A204.1 (cell line): ENCODE results near the gene BMP8A.
"Not testable (repeated sequence)": the region's sequence is repeated elsewhere in the genome, so short reads cannot be mapped to it uniquely, and the experiment has no call there.

Source experiments
- FAIRE-seq: peaks from 2 replicates; lab custom pipeline; 2012; peaks lifted over from hg19 to GRCh38; lab: Jason Lieb, UNC

BMP8A gene, protein sequence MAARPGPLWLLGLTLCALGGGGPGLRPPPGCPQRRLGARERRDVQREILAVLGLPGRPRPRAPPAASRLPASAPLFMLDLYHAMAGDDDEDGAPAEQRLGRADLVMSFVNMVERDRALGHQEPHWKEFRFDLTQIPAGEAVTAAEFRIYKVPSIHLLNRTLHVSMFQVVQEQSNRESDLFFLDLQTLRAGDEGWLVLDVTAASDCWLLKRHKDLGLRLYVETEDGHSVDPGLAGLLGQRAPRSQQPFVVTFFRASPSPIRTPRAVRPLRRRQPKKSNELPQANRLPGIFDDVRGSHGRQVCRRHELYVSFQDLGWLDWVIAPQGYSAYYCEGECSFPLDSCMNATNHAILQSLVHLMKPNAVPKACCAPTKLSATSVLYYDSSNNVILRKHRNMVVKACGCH

DNA sequence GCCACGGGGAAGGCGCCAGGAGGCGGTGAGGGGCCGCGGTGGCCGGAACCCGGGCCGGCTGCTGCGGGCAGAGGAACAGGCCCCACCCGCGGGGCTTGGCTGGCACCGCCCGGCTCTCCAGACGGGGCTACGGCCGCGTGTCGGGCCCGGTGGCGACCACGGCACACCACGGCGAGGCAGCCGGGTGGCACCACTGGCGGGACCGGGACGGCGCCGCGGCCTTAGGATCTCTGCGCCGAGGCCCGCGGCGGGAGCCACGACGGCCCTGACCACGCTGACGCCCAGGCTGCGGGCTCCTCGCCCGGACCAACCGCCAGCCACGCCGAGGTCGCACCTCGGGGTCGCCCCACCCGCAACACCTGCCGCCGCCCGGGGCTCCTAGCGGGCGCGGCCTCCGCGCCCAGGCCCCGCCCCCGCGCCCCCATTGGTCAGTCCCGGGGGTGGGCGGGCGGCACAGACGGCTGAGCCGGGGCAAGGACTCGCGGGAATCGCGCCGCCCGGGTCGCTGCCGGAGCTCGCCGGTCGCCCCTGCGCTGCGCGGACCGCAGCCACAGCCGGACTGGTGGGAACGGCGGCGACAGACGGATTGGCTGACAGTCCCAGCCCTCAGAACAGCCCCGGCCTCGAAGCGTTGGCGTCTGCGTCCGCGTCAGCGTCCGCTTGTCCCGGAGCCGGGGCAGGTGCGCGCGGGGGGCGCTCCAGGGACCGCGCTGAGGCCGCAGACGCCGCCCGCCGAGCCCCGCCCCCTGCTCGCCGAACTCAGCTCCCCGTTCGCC is at the start of gene BMP8A:
Gene BMP8A (plus strand): TSS at position 491 of the 776 bp plus-strand sequence. CDS start 356 bp downstream, outside the sequence.
- FAIRE-seq: no peak

DNA sequence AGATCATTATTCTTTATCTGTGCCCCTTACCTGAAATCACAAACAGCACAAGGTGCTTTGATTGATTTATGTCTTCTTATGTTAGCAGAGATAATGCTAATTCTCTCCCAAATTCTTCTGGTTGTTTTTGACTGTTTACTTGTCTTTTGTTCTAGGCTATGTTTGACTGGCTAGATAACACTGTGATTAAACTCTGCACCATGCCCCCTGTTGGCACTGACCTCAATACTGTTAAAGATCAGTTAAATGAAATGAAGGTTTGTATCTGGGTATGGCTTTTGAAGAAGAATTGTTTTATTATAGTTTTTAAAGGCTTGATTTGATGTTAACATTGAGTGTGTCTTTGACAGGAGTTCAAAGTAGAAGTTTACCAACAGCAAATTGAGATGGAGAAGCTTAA is 49.6 kb upstream of the BMP8A start:
- no peak for FAIRE-seq

DNA sequence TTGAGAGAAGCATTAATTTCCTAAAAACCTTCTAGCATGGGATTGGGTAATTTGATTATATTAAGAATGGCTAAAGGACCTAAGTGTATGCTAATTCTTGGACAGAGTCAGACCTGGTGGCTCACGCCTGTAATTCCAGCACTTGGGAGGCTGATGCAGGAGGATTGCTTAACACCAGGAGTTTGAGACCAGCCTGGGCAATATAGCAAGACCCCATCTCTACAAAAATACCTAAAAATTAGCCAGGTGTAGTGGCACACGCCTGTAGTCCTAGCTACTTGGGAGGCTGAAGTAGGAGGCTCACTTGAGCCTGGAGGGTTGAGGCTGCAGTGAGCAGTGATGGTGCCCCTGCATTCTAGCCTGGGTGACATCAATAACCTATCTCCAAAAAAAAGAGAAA is 45.9 kb upstream of the BMP8A start:
- no peak for FAIRE-seq

DNA sequence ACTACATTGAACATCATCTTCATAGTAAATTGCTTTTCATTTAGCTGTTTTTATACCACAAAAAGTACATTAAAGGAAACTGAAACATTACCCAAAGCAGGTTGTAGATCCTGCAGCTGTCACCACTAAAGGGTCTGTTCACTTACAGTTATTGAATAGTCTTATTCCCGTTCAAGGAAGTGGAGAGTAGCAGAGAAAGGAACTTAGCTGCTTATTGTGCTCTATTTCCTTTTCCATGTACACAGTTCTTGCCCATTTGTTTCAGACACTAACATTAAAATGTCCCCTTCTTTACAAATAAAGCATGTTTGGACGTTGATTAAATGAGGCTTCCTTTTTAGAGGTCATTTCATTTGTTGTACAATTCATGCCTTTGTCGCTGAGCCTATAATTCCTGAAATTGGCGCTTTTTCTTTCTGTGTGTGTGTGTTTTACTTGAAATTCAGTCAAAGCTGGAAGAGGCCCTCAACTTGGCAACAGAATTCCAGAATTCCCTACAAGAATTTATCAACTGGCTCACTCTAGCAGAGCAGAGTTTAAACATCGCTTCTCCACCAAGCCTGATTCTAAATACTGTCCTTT is 44.4 kb upstream of the BMP8A start:
- no peak for FAIRE-seq

DNA sequence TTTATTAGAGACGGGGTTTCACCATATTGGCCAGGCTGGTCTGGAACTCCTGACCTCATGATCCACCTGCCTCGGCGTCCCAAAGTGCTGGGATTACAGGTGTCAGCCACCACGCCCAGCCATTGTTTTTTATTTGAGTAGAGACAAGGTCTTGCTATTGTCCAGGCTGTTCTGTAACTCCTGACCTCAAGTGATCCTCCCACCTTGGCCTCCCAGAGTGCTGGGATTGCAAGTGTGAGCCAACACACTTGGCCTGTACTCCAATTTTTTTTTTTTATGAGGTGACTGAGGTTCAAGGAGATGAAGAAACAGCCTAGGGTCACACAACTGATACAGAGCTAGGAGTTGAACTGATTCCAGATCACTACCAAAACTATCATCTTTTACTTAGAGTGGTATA is 41.4 kb upstream of the BMP8A start:
- FAIRE-seq: not testable (repeated sequence)

DNA sequence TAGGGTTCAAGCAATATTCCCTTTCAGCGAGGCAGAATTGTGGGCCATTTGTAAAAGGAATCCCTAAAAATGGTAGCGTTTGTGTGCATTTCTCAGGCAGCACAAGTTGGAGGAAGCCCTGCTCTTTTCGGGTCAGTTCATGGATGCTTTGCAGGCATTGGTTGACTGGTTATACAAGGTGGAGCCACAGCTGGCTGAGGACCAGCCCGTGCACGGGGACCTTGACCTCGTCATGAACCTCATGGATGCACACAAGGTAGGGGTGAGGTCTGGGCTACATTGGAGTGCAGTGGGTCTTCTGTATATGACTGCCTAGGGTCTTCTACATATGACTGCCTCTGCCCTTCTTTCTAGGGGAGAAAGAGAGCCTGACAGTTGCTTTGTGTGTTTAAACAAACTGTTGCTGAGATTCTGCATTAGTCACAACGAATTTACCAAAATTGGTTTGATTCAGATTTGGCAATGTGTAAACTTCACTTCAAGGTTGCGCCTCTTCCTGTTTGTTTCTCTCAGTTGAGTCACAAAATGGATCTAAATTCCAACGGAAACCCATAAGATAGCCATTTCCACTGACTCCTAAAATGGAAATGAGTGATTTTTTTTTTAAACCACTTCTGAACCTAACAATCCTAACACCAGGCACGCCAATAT is 40.4 kb upstream of the BMP8A start:
- FAIRE-seq: no peak

DNA sequence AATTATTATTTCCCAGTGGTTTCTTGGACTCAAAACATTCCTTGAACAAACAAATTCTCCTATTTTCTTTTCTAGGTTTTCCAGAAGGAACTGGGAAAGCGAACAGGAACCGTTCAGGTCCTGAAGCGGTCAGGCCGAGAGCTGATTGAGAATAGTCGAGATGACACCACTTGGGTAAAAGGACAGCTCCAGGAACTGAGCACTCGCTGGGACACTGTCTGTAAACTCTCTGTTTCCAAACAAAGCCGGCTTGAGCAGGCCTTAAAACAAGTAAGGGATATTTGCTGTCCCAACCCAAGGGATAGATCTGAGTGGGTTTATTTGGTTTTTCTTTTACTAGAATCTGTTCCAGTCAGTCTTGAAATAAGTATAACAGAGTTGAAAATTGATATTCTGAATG is 39.4 kb upstream of the BMP8A start:
- no peak for FAIRE-seq

DNA sequence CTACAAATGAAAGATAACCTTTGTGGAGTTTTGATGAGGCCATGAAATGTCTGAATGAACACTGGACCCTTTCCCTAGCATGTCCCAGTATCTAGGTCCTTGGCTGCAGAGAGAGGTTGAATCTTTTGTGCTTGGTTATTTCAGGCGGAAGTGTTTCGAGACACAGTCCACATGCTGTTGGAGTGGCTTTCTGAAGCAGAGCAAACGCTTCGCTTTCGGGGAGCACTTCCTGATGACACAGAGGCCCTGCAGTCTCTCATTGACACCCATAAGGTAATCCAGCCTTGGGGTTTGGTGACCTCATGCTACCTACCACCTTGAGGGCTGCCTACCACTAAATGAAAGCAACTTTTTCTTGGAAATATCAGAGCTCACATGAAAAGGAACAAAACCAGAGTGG is 38.9 kb upstream of the BMP8A start:
- no peak for FAIRE-seq

DNA sequence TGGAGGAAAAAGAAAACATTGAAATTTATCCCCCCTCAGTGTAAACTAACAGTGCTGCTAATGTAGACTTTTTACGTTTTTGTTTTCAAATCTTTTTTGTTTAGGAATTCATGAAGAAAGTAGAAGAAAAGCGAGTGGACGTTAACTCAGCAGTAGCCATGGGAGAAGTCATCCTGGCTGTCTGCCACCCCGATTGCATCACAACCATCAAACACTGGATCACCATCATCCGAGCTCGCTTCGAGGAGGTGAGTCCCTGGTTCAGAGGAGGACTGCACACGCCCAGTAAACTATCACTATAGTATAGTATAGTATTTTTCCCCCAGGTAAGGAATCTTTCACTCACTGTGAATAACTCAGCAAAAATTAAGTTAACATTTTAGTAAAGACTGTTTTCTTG is 37.8 kb upstream of the BMP8A start:
- FAIRE-seq: no peak

DNA sequence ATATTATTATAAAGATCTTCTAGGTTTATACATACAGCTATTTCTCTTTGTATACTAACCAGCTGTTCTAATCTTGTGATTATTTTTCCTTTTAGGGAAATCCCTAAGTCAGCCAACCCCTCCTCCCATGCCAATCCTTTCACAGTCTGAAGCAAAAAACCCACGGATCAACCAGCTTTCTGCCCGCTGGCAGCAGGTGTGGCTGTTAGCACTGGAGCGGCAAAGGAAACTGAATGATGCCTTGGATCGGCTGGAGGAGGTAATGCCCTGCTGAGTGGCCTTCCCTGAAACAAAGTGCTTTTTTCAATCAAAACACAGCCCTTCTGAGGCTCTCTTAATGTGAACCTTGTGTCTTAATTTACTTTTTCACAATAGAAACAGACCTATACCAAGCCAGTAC is 32.4 kb upstream of the BMP8A start:
- no peak for FAIRE-seq

DNA sequence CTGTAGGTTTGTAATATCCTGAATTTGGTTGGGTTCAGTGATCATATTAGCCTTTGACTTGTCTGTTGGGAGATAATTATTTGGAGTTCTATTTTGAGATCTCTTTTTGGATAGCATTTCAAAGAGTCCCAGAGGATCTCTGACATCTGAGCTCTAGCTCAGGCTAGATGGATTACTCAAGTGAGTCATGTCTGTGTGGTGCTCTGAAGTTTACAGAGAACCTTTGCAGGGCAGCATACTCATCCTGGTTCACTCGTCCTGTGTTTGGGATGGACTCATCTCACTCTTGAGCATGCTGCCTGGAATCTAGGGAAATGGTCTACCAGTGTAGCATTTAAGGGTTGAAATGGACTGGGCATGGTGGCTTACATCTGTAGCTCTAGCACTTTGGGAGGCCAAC is 29.4 kb upstream of the BMP8A start:
- no peak for FAIRE-seq

DNA sequence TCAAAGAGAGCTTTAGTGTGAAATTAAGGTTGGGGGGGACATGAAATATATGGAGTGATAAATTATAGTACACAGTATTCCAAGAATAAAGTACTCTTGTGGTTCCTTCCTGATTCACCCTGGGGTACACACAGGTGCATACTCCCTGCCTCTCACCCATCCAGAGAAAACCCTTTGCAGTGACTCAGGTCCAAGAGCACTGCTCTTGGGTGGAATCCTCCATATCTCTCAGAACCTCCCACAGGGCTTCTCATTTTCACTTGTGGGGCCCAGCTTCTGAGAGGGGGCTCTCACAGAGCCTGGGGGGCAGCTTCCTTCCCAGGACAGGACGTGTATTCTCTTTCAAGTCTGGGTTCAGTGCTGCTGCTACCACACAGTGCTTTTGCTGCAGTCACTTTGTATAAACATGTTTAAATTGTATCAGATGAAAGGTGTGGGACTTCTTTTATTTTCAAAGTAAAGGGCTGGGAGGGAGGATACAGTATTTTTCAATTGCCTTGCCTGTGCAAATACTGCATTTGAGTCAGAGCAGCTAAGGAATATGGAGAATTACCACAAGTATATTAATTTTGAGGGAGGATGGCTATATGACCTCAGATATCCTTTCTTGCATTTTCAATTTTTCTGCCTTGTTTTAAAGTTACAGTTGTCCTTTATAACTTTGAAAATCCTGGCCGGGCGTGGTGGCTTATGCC is 24.9 kb upstream of the BMP8A start:
- FAIRE-seq: no peak

DNA sequence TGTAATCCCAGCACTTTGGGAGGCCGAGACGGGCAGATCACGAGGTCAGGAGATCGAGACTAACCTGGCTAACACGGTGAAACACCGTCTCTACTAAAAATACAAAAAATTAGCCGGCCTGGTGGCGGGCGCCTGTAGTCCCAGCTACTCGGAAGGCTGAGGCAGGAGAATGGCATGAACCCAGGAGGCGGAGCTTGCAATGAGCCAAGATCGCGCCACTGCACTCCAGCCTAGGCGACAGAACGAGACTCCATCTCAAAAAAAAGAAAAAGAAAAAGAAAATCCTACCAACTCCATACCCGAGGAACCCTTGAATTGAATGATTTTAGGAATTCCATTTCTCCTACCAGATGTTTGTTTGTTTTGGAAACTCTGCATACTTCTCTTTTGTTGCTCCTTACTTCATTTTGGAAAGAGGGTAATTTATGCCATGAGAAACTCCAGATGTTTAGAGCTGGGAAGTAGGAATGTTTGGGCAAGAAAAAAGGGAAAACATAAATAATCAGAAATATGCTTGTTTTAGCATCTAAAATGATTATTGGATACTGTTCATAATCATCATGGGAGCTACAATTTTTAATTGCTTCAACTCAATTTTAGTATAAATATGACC is 24.2 kb upstream of the BMP8A start:
- not testable (repeated sequence) for FAIRE-seq

DNA sequence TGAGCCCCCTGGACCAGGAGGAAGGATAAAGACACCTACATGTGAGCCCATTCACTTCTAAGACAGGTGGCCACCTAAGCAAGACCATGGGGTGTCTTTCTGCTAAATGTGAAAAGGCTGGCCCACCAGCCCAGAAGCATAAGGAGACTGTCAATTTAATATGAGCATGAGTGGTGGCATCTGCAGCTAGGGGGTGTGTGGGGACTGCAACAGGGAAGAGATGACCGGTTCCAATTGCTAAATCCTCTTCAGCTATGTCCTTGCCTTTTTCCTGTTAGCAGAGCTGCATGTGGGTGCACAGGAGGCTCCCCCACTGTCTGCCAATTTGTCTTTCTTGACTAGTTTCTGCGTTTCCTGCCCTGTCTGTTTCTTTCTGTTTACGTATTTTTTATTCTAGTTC is 22.3 kb upstream of the BMP8A start:
- no peak for FAIRE-seq

DNA sequence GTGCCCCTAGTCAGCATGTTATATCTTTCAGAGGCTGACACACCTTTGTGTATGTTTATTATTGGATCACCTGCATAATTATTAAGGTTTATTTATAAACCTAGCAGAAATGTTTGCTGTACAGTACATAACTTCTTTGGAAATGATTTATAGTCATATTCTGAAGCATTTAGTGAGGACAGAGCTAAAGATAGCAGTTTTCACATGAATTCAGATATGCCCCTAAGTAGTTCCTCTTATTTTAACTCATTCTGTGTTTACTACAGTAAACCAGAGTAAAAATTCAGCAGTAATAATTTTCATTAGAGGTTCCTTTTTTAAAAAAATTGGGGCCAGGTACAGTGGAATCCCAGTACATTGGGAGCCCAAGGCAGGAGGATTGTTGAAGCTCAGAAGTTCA is 21.4 kb upstream of the BMP8A start:
- FAIRE-seq: no peak

DNA sequence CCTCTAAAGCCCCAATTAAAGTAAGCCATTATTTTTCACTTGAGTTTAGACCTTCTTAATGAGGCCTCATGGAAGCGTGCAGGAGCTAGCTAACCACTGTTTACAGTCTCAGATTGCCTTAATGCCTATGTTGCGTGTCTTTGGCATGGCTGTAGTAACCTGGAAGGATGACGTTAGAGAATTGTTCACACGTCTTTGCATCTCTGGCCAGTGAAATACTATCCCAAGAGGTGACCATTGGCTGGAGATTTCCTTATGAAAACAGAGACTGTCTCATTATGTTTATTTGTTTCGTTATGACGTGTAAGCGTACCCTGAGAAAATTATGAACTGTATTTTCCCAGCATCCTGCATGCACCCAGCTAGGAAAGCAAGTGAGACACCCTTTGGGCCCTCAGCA is 18.6 kb upstream of the BMP8A start:
- FAIRE-seq: no peak

DNA sequence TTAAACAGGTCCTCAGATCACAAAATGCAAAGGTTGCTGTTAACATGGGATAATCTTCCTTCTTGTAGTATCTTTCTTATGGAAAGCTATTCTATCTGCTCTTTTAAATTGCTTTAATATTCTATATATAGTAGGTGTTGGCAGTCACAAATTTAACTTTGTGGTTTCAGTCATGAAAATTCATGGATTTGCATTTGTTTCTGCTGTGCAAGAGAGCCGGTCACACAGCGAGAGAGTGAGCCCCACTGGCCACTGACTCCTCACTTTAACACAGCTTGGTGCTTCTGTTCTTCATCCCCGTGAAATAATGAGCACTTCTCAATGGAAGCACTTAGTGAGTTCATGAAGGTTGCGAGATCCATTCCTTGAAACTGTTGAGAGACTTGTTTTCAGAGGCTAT is 18.1 kb upstream of the BMP8A start:
- FAIRE-seq: no peak

DNA sequence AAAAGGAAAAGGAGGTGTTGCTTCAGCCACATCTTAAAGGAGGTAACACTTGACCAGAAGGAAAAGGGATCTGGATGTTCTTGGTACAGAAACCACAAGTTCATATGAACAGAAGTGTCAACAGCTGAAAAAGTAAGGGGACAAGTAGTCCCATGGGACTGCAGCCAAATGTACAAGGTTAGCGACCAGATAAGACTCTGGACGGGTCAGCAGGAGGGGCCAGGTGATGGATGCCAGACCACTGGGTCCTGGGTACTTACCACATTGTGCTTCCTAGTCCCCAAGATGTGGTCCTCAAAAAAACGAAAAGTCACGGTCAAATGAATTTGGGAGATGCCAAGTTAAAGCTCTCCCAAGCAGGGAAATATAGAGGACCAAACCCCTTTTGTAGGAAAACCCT is 16.6 kb upstream of the BMP8A start:
- no peak for FAIRE-seq

DNA sequence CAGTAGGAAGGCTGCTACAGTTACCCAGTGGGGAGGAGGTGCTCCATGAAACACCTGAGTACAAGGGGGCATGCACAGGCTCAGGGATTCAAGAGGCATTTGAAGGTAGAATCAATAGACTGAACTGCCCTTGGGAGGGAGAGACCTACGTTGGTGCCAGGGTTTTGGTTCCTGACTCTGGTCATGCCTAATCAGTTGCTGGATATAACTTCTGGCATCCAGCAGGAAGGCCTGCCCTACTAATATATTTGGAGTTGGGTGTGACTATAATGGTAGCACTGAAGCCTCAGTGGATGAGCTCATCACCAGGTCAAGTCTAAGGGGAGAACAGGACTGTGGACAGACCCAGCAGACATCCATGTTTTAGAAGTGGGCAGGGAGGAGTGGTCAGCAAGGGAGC is 15.9 kb upstream of the BMP8A start:
- FAIRE-seq: not testable (repeated sequence)

DNA sequence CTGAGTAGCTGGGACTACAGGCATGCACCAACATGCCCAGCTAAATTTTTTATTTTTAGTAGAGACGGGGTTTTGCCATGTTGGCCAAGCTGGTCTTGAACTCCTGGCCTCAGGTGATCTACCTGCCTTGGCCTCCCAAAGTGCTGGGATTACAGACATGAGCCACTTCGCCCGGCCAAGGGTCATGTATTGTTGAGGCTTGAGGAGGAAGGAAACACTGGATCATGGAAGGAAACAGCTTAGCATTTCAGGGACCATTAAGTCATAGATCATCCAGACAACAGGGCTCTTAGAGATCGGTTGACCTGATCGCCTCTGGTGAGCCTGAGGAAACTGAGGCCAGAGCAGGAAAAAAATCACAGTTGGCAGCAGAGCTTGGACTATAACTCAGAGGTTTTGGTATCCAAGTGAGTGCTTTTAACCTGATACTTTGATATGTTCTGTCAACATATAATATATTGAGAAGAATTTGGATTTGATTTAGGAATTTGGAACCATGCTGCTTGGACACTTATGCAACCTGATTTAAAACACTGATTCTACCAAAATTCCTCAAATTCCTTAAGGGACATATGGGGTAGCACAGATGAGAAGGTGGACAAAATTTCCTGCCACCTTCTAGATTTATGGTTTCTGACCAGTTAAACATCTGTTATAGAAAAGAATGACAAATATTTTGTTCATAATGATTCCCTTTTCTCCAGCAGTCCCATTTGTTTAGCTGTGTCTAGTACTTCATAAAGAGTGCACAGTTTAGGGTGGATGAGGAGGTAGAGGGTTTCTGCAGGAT is 13.1 kb upstream of the BMP8A start:
- FAIRE-seq: no peak

DNA sequence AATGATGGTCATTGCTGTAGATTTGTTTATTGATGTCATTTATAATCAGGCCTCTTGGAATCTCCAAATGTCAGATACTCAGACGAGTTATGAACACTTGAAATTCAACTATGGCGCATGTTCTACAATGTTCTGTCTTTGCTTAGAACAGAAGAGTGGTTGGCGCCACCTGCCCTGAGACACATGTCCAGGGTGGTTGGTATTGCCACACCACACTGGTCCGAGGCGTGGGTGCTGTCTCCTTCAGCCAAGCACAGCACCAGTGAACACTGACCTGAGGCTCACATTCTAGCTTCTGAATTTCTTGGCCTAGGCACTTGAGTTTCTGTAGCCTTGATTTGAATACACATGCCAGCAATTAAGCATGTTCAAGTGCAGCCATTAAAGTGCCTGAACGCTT is 10.1 kb upstream of the BMP8A start:
- no peak for FAIRE-seq
